Gastrocnemius medialis (tissue), 4 donors: Measurements from ENCODE around the gene SNX18. TPM values are rescaled to one million over a fixed set of nuclear protein-coding genes. Genes with fewer than 3 reads are reported as not detected.

ENCODE experiments used
- ATAC-seq, 2 donors: fragments of 150-250 bp; one replicate each; pipeline ENCODE4 v1.9.1; 2016
- DNase-seq, 2 donors: peaks; one replicate each; pipeline ENCODE4 v3.0.0-alpha.2; 2019
- H3K27ac ChIP-seq, 4 donors: fragments of 200-600 bp; sonication (generic); 1 replicate in 1 of 4; 2 replicates in 3 of 4; pipeline ENCODE4 v1.5.1; 2016 to 2018; ENCODE audit warnings: mild to moderate bottlenecking in 2 of 4, moderate library complexity in 1 of 4
- H3K27me3 ChIP-seq, 3 donors: fragments of 200-600 bp; sonication (generic) in 2 of 3; 1 replicate in 1 of 3; 2 replicates in 2 of 3; pipeline versions ENCODE4 v1.5.1 to v1.6.0; 2016 to 2019; ENCODE audit warnings: mild to moderate bottlenecking in 1 of 3, moderate library complexity in 1 of 3
- H3K36me3 ChIP-seq, 2 donors: fragments of 200-600 bp; sonication (generic) in 1 of 2; one replicate each; pipeline ENCODE4 v1.5.1; 2017 to 2018
- H3K4me1 ChIP-seq, 2 donors: fragments of 200-600 bp; sonication (generic) in 1 of 2; one replicate each; pipeline ENCODE4 v1.5.1; 2016 to 2017; ENCODE audit warnings: mild to moderate bottlenecking in 2 of 2
- H3K4me3 ChIP-seq, 4 donors: fragments of 200-600 bp; sonication (generic) in 3 of 4; 1 replicate in 1 of 4; 2 replicates in 3 of 4; pipeline ENCODE4 v1.5.1; 2016 to 2019; ENCODE audit warnings: mild to moderate bottlenecking in 2 of 4
- H3K9me3 ChIP-seq, 3 donors: fragments of 200-600 bp; sonication (generic) in 2 of 3; 1 replicate in 1 of 3; 2 replicates in 2 of 3; pipeline ENCODE4 v1.5.1; 2016 to 2019
- POLR2A ChIP-seq, 2 donors: fragments of 450-650 bp; IDR thresholded peaks; one replicate each; pipeline ENCODE4 v1.6.1; 2017; ENCODE audit warnings: antibody characterized with exemption in 2 of 2, mild to moderate bottlenecking in 2 of 2, moderate library complexity in 2 of 2
- in situ Hi-C, 4 donors: fragments of 200-750 bp; cut with MboI; loops; one replicate each; pipeline versions ENCODE4 v1.15.0 to v1.8.0; 2017; ENCODE audit warnings: low sequenced_read_pairs in 4 of 4
- intact Hi-C: fragments of 100-400 bp; cut with DNase I; formaldehyde crosslinking; loops from one replicate; pipeline ENCODE4 v1.15.1; 2023; ENCODE audit warnings: low total_unique reads
- total RNA-seq, 4 donors: library from RNA; depleted of rRNA; stranded (reverse); fragments of >200 nt; gene quantifications; one replicate each; pipeline versions ENCODE4 v1.1.0 to v1.2.3, GENCODE V29; 2016
- TF ChIP-seq, protein P1 (sequence below), 5 experiments: fragments of 450-650 bp in 3 of 5; fragments of 200-600 bp in 2 of 5; sonication (generic) in 2 of 5; IDR thresholded peaks in 4 of 5; conservative IDR thresholded peaks in 1 of 5; 1 replicate in 4 of 5; 2 replicates in 1 of 5; pipeline ENCODE4 v1.5.1; 2016 to 2019; ENCODE audit warnings: antibody characterized with exemption in 5 of 5, mild to moderate bottlenecking in 3 of 5, moderate library complexity in 3 of 5

Gene SNX18
- total RNA-seq, 4 donors from 2014 or later = 16.3 to 18.5 (median 18.0) TPM

GRCh38 chr5:54520438-54520846, 2.9 kb downstream of the SNX18 start:
- ATAC-seq (no peak), DNase-seq (no peak)
- Histone ChIP-seq H3K4me1 (peaks cover 62 to 66% of the 10 kb centered on the region in 2 donors), H3K4me3 (peak overlapping the region; percentile 76 to 93 (median 86)), H3K27me3 (no peaks in the 10 kb centered on the region), H3K27ac (peak overlapping the region; percentile 79 to 94 (median 92)), H3K36me3 (no peaks in the 10 kb centered on the region), H3K9me3 (no peaks in the 10 kb centered on the region)
- in situ Hi-C loops = loop anchor here (10.0 to 25.0 kb wide), 2 partner anchors 334 to 642 kb away; partner anchors contain the start of genes CDC20B (in 3 of the 4) and GPX8 (in 3 of the 4)
- TF ChIP-seq, protein P1, sequence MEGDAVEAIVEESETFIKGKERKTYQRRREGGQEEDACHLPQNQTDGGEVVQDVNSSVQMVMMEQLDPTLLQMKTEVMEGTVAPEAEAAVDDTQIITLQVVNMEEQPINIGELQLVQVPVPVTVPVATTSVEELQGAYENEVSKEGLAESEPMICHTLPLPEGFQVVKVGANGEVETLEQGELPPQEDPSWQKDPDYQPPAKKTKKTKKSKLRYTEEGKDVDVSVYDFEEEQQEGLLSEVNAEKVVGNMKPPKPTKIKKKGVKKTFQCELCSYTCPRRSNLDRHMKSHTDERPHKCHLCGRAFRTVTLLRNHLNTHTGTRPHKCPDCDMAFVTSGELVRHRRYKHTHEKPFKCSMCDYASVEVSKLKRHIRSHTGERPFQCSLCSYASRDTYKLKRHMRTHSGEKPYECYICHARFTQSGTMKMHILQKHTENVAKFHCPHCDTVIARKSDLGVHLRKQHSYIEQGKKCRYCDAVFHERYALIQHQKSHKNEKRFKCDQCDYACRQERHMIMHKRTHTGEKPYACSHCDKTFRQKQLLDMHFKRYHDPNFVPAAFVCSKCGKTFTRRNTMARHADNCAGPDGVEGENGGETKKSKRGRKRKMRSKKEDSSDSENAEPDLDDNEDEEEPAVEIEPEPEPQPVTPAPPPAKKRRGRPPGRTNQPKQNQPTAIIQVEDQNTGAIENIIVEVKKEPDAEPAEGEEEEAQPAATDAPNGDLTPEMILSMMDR (IDR thresholded peaks at IDR 0.05 in 4 of 5, conservative IDR thresholded peaks at IDR 0.05 in 1 of 5) = no peak
- intact Hi-C loops = no loop called here

GRCh38 chr5:54520940-54521339, 3.4 kb downstream of the SNX18 start:
- intact Hi-C loops (no loop called here), in situ Hi-C loops (loop anchor here (10.0 to 25.0 kb wide), 2 partner anchors 334 to 641 kb away; partner anchors contain the start of genes CDC20B (in 3 of the 4) and GPX8 (in 3 of the 4))
- no peak for TF ChIP-seq POLR2A (IDR thresholded peaks at IDR 0.05)
- TF ChIP-seq, protein P1 (IDR thresholded peaks at IDR 0.05 in 4 of 5, conservative IDR thresholded peaks at IDR 0.05 in 1 of 5) = no peak
- ATAC-seq (no peak), DNase-seq (no peak)
- peaks cover 63 to 71% of the 10 kb centered on the region in 2 donors for H3K4me1 ChIP-seq
- H3K27me3 ChIP-seq = no peaks in the 10 kb centered on the region
- no peaks in the 10 kb centered on the region for H3K36me3 ChIP-seq
- peak overlapping the region; percentile 76 to 93 (median 86) for H3K4me3 ChIP-seq
- peak overlapping the region in 3 of 4 donors; percentile 79 to 94 (median 93) for H3K27ac ChIP-seq
- no peaks in the 10 kb centered on the region for H3K9me3 ChIP-seq

DNA sequence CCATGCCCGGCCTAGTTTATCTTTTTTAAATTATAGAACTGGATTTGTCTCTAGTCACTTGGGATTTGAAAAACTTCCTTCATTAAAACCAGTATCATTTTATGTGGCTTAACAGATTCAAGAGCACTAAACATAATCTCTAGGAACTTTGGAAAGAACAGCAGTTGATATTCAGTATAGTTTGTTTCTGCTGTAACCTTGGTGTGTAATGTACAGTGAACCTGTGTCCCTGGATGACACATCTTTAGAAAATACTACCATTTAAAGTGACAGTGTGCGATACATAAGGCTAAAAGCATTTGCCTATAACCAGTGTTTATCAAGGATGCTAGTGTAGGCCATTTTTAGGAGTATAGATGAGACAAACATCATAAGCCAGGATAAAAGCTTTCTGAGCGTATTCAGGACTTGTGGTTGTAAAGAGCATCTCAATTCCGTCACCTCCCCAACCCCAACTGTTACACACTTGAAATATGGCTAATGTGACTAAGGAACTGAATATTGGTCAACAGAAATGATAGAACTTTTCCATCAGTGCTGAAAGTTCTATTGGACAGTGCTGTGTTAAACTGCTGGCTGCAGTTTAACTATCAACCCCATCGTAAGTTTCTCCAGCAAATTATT, 4.4 kb downstream of the SNX18 start:
- no peak overlapping the region for H3K27ac ChIP-seq
- peak overlapping the region; percentile 2 to 76 (median 6) for H3K4me3 ChIP-seq
- in situ Hi-C loops = loop anchor here (10.0 to 25.0 kb wide), 2 partner anchors 333 to 640 kb away; partner anchors contain the start of genes CDC20B (in 3 of the 4) and GPX8 (in 3 of the 4)
- H3K9me3 ChIP-seq = no peaks in the 10 kb centered on the region
- intact Hi-C loops = no loop called here
- TF ChIP-seq POLR2A (IDR thresholded peaks at IDR 0.05) = no peak
- TF ChIP-seq, protein P1 (IDR thresholded peaks at IDR 0.05 in 4 of 5, conservative IDR thresholded peaks at IDR 0.05 in 1 of 5) = no peak
- H3K36me3 ChIP-seq = no peaks in the 10 kb centered on the region
- DNase-seq (no peak), ATAC-seq (no peak)
- no peaks in the 10 kb centered on the region for H3K27me3 ChIP-seq
- peaks cover 73 to 76% of the 10 kb centered on the region in 2 donors for H3K4me1 ChIP-seq

DNA sequence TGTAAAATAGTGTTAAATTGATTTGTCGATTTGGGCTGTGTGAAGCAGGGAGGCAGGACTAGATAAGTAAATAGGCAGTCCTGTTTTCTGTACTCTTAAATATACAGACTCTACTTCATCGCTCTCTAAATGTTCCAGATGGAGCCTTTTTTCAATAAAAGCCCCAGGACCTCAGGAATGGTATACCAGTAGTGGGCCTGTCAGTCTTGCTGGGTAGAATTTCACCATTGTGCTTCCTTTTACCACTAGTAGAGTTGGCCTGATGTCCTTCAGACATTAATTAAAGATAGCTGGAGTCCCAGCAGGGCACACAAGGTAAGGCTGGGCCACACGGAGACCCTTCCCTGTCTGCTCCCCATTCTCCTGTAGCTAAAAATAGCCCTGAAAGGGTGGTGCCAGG, 6.0 kb downstream of the SNX18 start:
- ATAC-seq (no peak), DNase-seq (no peak)
- Histone ChIP-seq H3K9me3 (no peaks in the 10 kb centered on the region), H3K36me3 (no peaks in the 10 kb centered on the region), H3K27me3 (no peaks in the 10 kb centered on the region), H3K4me1 (peaks cover 73 to 83% of the 10 kb centered on the region in 2 donors), H3K27ac (peak overlapping the region; percentile 45 to 70 (median 64)), H3K4me3 (peak overlapping the region in 3 of 4 donors; percentile 3 to 32 (median 27))
- intact Hi-C loops = no loop called here
- no peak for TF ChIP-seq POLR2A (IDR thresholded peaks at IDR 0.05)
- TF ChIP-seq, protein P1 (IDR thresholded peaks at IDR 0.05 in 4 of 5, conservative IDR thresholded peaks at IDR 0.05 in 1 of 5) = no peak
- in situ Hi-C loops = loop anchor here (10.0 to 25.0 kb wide), 2 partner anchors 331 to 639 kb away; partner anchors contain the start of genes CDC20B (in 3 of the 4) and GPX8 (in 3 of the 4)
